CD14-positive monocyte (primary cell): ENCODE results near the gene POC5. TPM values are rescaled to one million over a fixed set of nuclear protein-coding genes. Genes with fewer than 3 reads are reported as not detected.

Experiments used
- DNase-seq, 3 donors: peaks; one replicate each; pipeline ENCODE4 v3.0.0-alpha.2; 2011 to 2022
- H2AFZ ChIP-seq: 2 replicates; pipeline ENCODE4 v1.6.0; 2012; ENCODE audit warnings: mild to moderate bottlenecking, low read depth, low read length, inconsistent platforms; ENCODE audit not compliant: insufficient read depth, poor library complexity, severe bottlenecking
- H3K27ac ChIP-seq, 2 donors: 1 replicate in 1 of 2; 2 replicates in 1 of 2; pipeline ENCODE4 v1.5.1; 2012 to 2013; ENCODE audit warnings: low read length in 2 of 2, control low read depth in 1 of 2, inconsistent platforms in 1 of 2, low read depth in 1 of 2, mild to moderate bottlenecking in 1 of 2
- H3K27me3 ChIP-seq, 2 donors: one replicate each; pipeline versions ENCODE4 v1.6.0 to v1.6.1; 2011 to 2013; ENCODE audit warnings: low read length in 2 of 2; ENCODE audit not compliant: control insufficient read depth in 2 of 2, insufficient read depth in 2 of 2
- H3K36me3 ChIP-seq, 2 donors: replicated peaks in 1 of 2; 1 replicate in 1 of 2; 2 replicates in 1 of 2; pipeline versions ENCODE4 v1.5.1 to v1.6.1; 2012 to 2013; ENCODE audit warnings: low read length in 2 of 2, control low read depth in 1 of 2, inconsistent platforms in 1 of 2, mild to moderate bottlenecking in 1 of 2; ENCODE audit not compliant: insufficient read depth in 2 of 2, control insufficient read depth in 1 of 2
- H3K4me1 ChIP-seq, 2 donors: 1 replicate in 1 of 2; 2 replicates in 1 of 2; pipeline versions ENCODE4 v1.5.1 to v1.6.1; 2012 to 2013; ENCODE audit warnings: low read length in 2 of 2, control low read depth in 1 of 2, inconsistent platforms in 1 of 2, mild to moderate bottlenecking in 1 of 2, moderate library complexity in 1 of 2; ENCODE audit not compliant: insufficient read depth in 2 of 2, control insufficient read depth in 1 of 2
- H3K4me2 ChIP-seq: replicated peaks from 2 replicates; pipeline ENCODE3; 2012; ENCODE audit warnings: low read length, moderate library complexity, mild to moderate bottlenecking; ENCODE audit not compliant: poor library complexity, severe bottlenecking; ENCODE audit errors: extremely low read depth
- H3K4me3 ChIP-seq, 3 experiments: fragments of 200-600 bp in 1 of 3; sonication (generic) in 1 of 3; replicated peaks in 1 of 3; 1 replicate in 2 of 3; 2 replicates in 1 of 3; pipeline ENCODE4 v1.5.1; 2011 to 2013; ENCODE audit warnings: low read length in 3 of 3, mild to moderate bottlenecking in 3 of 3, control low read depth in 2 of 3, low read depth in 2 of 3, inconsistent platforms in 1 of 3, moderate library complexity in 1 of 3
- H3K79me2 ChIP-seq: 2 replicates; pipeline ENCODE4 v1.6.0; 2012; ENCODE audit warnings: mild to moderate bottlenecking, control low read depth, inconsistent platforms, low read length, moderate library complexity; ENCODE audit not compliant: insufficient read depth
- H3K9ac ChIP-seq: 2 replicates; pipeline ENCODE4 v1.6.0; 2017; ENCODE audit warnings: low read length, mild to moderate bottlenecking; ENCODE audit not compliant: insufficient read depth, poor library complexity, severe bottlenecking
- H3K9me3 ChIP-seq, 2 donors: replicated peaks in 1 of 2; 1 replicate in 1 of 2; 2 replicates in 1 of 2; pipeline versions ENCODE4 v1.5.1 to v1.6.1; 2012 to 2013; ENCODE audit warnings: low read length in 2 of 2, control low read depth in 1 of 2; ENCODE audit not compliant: control insufficient read depth in 1 of 2, insufficient read depth in 1 of 2
- H4K20me1 ChIP-seq: 2 replicates; pipeline ENCODE4 v1.6.0; 2012; ENCODE audit warnings: mild to moderate bottlenecking, low read length, control low read depth, moderate library complexity; ENCODE audit not compliant: insufficient read depth
- H3K27ac Mint-ChIP-seq, 7 donors: one replicate each; pipeline ENCODE4 v1.8.0; 2020; ENCODE audit warnings: mild to moderate bottlenecking in 7 of 7, mixed read lengths in 7 of 7, moderate library complexity in 6 of 7, inconsistent platforms in 2 of 7
- H3K27me3 Mint-ChIP-seq, 3 donors: one replicate each; pipeline ENCODE4 v1.8.0; 2021 to 2022; ENCODE audit warnings: low read depth in 3 of 3, mild to moderate bottlenecking in 3 of 3, mixed read lengths in 3 of 3, moderate library complexity in 3 of 3, inconsistent platforms in 1 of 3
- H3K36me3 Mint-ChIP-seq, 2 donors: one replicate each; pipeline ENCODE4 v1.8.0; 2020; ENCODE audit warnings: mixed read lengths in 2 of 2, inconsistent platforms in 1 of 2, mild to moderate bottlenecking in 1 of 2
- H3K4me1 Mint-ChIP-seq: one replicate; pipeline ENCODE4 v1.8.0; 2020; ENCODE audit warnings: mild to moderate bottlenecking, mixed read lengths
- H3K4me3 Mint-ChIP-seq, 2 donors: one replicate each; pipeline ENCODE4 v1.8.0; 2020; ENCODE audit warnings: mild to moderate bottlenecking in 2 of 2, mixed read lengths in 2 of 2, moderate library complexity in 1 of 2
- H3K9me3 Mint-ChIP-seq, 7 donors: one replicate each; pipeline ENCODE4 v1.8.0; 2020 to 2022; ENCODE audit warnings: mixed read lengths in 7 of 7, mild to moderate bottlenecking in 6 of 7, moderate library complexity in 6 of 7, inconsistent platforms in 2 of 7
- CTCF ChIP-seq: fragments of 200-600 bp; IDR thresholded peaks from one replicate; pipeline ENCODE4 v1.8.0; 2022; ENCODE audit warnings: antibody characterized with exemption, mild to moderate bottlenecking
- WGBS: methylation state at CpG from one replicate; pipeline ENCODE4 v1.1.5; 2013; ENCODE audit warnings: missing lambda C conversion rate; ENCODE audit not compliant: insufficient coverage; 5-methylcytosine and 5-hydroxymethylcytosine counted together
- intact Hi-C, 2 donors: fragments of 100-400 bp; cut with micrococcal nuclease; formaldehyde crosslinking; loops; one replicate each; pipeline versions ENCODE4 v1.15.0 to v1.15.1; 2023
- polyA plus RNA-seq, 3 donors: library from polyadenylated mRNA; depleted of rRNA in 1 of 3; unstranded in 2 of 3; stranded (reverse) in 1 of 3; fragments of 300-500 nt in 2 of 3; fragments of >200 nt in 1 of 3; fragmentation: Illumina TruSeq in 2 of 3; gene quantifications; 1 replicate in 2 of 3; 2 replicates in 1 of 3; pipeline ENCODE4 v1.2.3, GENCODE V29; 2012 to 2021

The POC5 gene
- polyA plus RNA-seq, 3 donors: 4.3 to 13.5 (median 5.5) TPM

- Histone ChIP-seq H3K79me2 (peaks cover 8% of the 10 kb centered on the region), H4K20me1 (no peaks in the 10 kb centered on the region), H3K9ac (no peak overlapping the region), H3K4me1 (peaks cover 23 to 26% of the 10 kb centered on the region in 2 donors), H2AFZ (peak overlapping the region; percentile 32), H3K27me3 (no peaks in the 10 kb centered on the region), H3K27ac (peak overlapping the region in 1 of 2 donors; percentile 46), H3K9me3 (no peaks in the 10 kb centered on the region), H3K36me3 (no peaks in the 10 kb centered on the region), H3K4me2 (no peak overlapping the region), H3K4me3 (no peak overlapping the region)
- intact Hi-C loops: no loop called here
- Mint-ChIP-seq H3K36me3 (no peaks in the 10 kb centered on the region), H3K27me3 (peaks cover 0 to 2% (median 0%) of the 10 kb centered on the region in 3 donors), H3K9me3 (peaks cover 0 to 7% (median 3%) of the 10 kb centered on the region in 7 donors), H3K4me3 (no peak overlapping the region), H3K4me1 (peaks cover 24% of the 10 kb centered on the region), H3K27ac (peak overlapping the region in 5 of 7 donors; percentile 22 to 79 (median 55))
- no peak for TF ChIP-seq CTCF
- DNase-seq: peak; percentile 36 to 69 (median 61)
- WGBS: 40% methylated on average over 1 of the region's 5 CpGs
Observed at GRCh38 chr5:75720882-75721281, 3.6 kb upstream of the POC5 start.

GRCh38 chr5:75716715-75717081, 539 bp downstream of the POC5 start:
- peak overlapping the region; percentile 91 to 98 for H3K27ac ChIP-seq
- peaks cover 50% of the 10 kb centered on the region for H3K79me2 ChIP-seq
- Mint-ChIP-seq H3K27me3 (peaks cover 0 to 3% (median 0%) of the 10 kb centered on the region in 3 donors), H3K4me3 (peak overlapping the region; percentile 97 to 99), H3K27ac (peak overlapping the region; percentile 94 to 99 (median 96)), H3K36me3 (peaks cover 20 to 32% of the 10 kb centered on the region in 2 donors), H3K4me1 (peaks cover 33% of the 10 kb centered on the region), H3K9me3 (peaks cover 0 to 3% (median 0%) of the 10 kb centered on the region in 7 donors)
- H3K4me2 ChIP-seq: peak overlapping the region; percentile 92
- peak overlapping the region; percentile 74 for H2AFZ ChIP-seq
- H3K27me3 ChIP-seq: no peaks in the 10 kb centered on the region
- TF ChIP-seq CTCF: no peak
- no peaks in the 10 kb centered on the region for H3K9me3 ChIP-seq
- no peaks in the 10 kb centered on the region for H4K20me1 ChIP-seq
- 1% methylated on average over 6 of the region's 7 CpGs for WGBS
- no peak for DNase-seq
- peak overlapping the region; percentile 79 to 91 (median 90) for H3K4me3 ChIP-seq
- peaks cover 23 to 26% of the 10 kb centered on the region in 2 donors for H3K4me1 ChIP-seq
- H3K36me3 ChIP-seq: peaks cover 0 to 25% of the 10 kb centered on the region in 2 donors
- intact Hi-C loops: no loop called here
- peak overlapping the region; percentile 70 for H3K9ac ChIP-seq
